Sigmoid colon (tissue), 7 donors: ENCODE measurements around the gene TNKS2. TPM values are rescaled to one million over a fixed set of nuclear protein-coding genes. Genes with fewer than 3 reads are reported as not detected.
"Not testable (repeated sequence)": the region's sequence is repeated elsewhere in the genome, so short reads cannot be mapped to it uniquely, and the experiment has no call there.

Experiments used
- DNase-seq: peaks from one replicate; pipeline ENCODE4 v3.0.0-alpha.2; 2019
- H3K27ac ChIP-seq, 4 donors: fragments of 200-600 bp; sonication (generic); one replicate each; pipeline ENCODE4 v1.5.1; 2016 to 2019; ENCODE audit warnings: mild to moderate bottlenecking in 1 of 4
- H3K27me3 ChIP-seq, 3 donors: fragments of 200-600 bp; sonication (generic); one replicate each; pipeline ENCODE4 v1.5.1; 2019; ENCODE audit warnings: mild to moderate bottlenecking in 1 of 3
- H3K36me3 ChIP-seq, 4 donors: fragments of 200-600 bp; sonication (generic); one replicate each; pipeline ENCODE4 v1.5.1; 2016 to 2019
- H3K4me1 ChIP-seq, 4 donors: fragments of 200-600 bp; sonication (generic); one replicate each; pipeline ENCODE4 v1.5.1; 2017 to 2019
- H3K4me3 ChIP-seq, 4 donors: fragments of 200-600 bp; sonication (generic); one replicate each; pipeline ENCODE4 v1.5.1; 2017 to 2019; ENCODE audit warnings: mild to moderate bottlenecking in 2 of 4, moderate library complexity in 1 of 4
- H3K9me3 ChIP-seq, 4 donors: fragments of 200-600 bp in 3 of 4; sonication (generic) in 3 of 4; one replicate each; pipeline versions ENCODE4 v1.5.1 to v1.6.1; 2013 to 2019
- EP300 ChIP-seq, 4 donors: sonication (generic); formaldehyde crosslinking; IDR thresholded peaks; one replicate each; pipeline ENCODE4 v1.6.1; 2017; ENCODE audit warnings: antibody characterized with exemption in 4 of 4
- POLR2A ChIP-seq, 2 donors: fragments of 450-650 bp; IDR thresholded peaks; one replicate each; pipeline ENCODE4 v1.6.1; 2016; ENCODE audit warnings: antibody characterized with exemption in 2 of 2, mild to moderate bottlenecking in 2 of 2, moderate library complexity in 2 of 2
- POLR2AphosphoS5 ChIP-seq, 4 donors: sonication (generic); formaldehyde crosslinking; IDR thresholded peaks; one replicate each; pipeline ENCODE4 v1.6.1; 2017; ENCODE audit warnings: antibody characterized with exemption in 4 of 4
- WGBS, 2 donors: extraction: QIAGEN DNeasy Blood & Tissue Kit; methylation state at CpG; one replicate each; pipeline ENCODE4 v1.1.7; 2013; 5-methylcytosine and 5-hydroxymethylcytosine counted together
- intact Hi-C: fragments of 100-400 bp; cut with DNase I; formaldehyde crosslinking; loops from one replicate; pipeline ENCODE4 v1.15.1; 2023
- polyA plus RNA-seq, 3 donors: library from polyadenylated mRNA; stranded (reverse); fragments of 200-250 nt; gene quantifications; one replicate each; pipeline ENCODE4 v1.2.3, GENCODE V29; 2013
- total RNA-seq, 4 donors: library from RNA; depleted of rRNA; stranded (reverse); fragments of >200 nt; gene quantifications; one replicate each; pipeline ENCODE4 v1.1.0, GENCODE V29; 2016
- TF ChIP-seq, protein P1 (sequence below), 4 experiments: fragments of 450-650 bp in 3 of 4; fragments of 200-600 bp in 1 of 4; IDR thresholded peaks; one replicate each; pipeline ENCODE4 v1.5.1; 2016 to 2019; ENCODE audit warnings: antibody characterized with exemption in 4 of 4, mild to moderate bottlenecking in 3 of 4, moderate library complexity in 2 of 4
- donor health status: healthy with polysubstance abuse.
- donor health status: Bipolar disorder and iron deficiency.
- donor health status: healthy.

Gene TNKS2
- total and polyA plus RNA-seq, 7 donors = 9.0 to 46.7 (median 37.4) TPM

GRCh38 chr10:91887272-91888076, 89.2 kb downstream of the TNKS2 start:
- peak overlapping the region; percentile 37 to 63 (median 55) for H3K4me3 ChIP-seq
- H3K4me1 ChIP-seq = peaks cover 0 to 34% (median 24%) of the 10 kb centered on the region in 4 donors
- intact Hi-C loops = no loop called here
- H3K27me3 ChIP-seq = no peaks in the 10 kb centered on the region
- DNase-seq = peak; percentile 66
- 1% methylated on average over 59 of the region's 59 CpGs for WGBS, 2 donors
- H3K27ac ChIP-seq = peak overlapping the region in 1 of 4 donors; percentile 44
- no peaks in the 10 kb centered on the region for H3K36me3 ChIP-seq
- TF ChIP-seq POLR2A (IDR thresholded peaks at IDR 0.05) (no peak), POLR2AphosphoS5 (IDR thresholded peaks at IDR 0.05) (no peak), EP300 (IDR thresholded peaks at IDR 0.05) (no peak)
- TF ChIP-seq, protein P1, sequence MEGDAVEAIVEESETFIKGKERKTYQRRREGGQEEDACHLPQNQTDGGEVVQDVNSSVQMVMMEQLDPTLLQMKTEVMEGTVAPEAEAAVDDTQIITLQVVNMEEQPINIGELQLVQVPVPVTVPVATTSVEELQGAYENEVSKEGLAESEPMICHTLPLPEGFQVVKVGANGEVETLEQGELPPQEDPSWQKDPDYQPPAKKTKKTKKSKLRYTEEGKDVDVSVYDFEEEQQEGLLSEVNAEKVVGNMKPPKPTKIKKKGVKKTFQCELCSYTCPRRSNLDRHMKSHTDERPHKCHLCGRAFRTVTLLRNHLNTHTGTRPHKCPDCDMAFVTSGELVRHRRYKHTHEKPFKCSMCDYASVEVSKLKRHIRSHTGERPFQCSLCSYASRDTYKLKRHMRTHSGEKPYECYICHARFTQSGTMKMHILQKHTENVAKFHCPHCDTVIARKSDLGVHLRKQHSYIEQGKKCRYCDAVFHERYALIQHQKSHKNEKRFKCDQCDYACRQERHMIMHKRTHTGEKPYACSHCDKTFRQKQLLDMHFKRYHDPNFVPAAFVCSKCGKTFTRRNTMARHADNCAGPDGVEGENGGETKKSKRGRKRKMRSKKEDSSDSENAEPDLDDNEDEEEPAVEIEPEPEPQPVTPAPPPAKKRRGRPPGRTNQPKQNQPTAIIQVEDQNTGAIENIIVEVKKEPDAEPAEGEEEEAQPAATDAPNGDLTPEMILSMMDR (IDR thresholded peaks at IDR 0.05) = no peak
- H3K9me3 ChIP-seq = no peaks in the 10 kb centered on the region

- Histone ChIP-seq H3K27me3 (no peaks in the 10 kb centered on the region), H3K9me3 (no peaks in the 10 kb centered on the region), H3K36me3 (no peaks in the 10 kb centered on the region), H3K4me1 (peaks cover 0 to 15% (median 11%) of the 10 kb centered on the region in 4 donors), H3K27ac (no peak overlapping the region), H3K4me3 (no peak overlapping the region)
- DNase-seq = no peak
- intact Hi-C loops = no loop called here
- TF ChIP-seq POLR2AphosphoS5 (IDR thresholded peaks at IDR 0.05) (no peak), POLR2A (IDR thresholded peaks at IDR 0.05) (no peak), EP300 (IDR thresholded peaks at IDR 0.05) (no peak)
- TF ChIP-seq, protein P1 (IDR thresholded peaks at IDR 0.05) = no peak
- WGBS, 2 donors = 90 to 92% methylated on average over 1 of the region's 1 CpG
Observed at GRCh38 chr10:91891125-91892001, 93.1 kb downstream of the TNKS2 start.

GRCh38 chr10:91893051-91893450, 94.8 kb downstream of the TNKS2 start:
- H3K36me3 ChIP-seq = no peaks in the 10 kb centered on the region
- TF ChIP-seq POLR2AphosphoS5 (IDR thresholded peaks at IDR 0.05) (no peak), POLR2A (IDR thresholded peaks at IDR 0.05) (no peak), EP300 (IDR thresholded peaks at IDR 0.05) (no peak)
- TF ChIP-seq, protein P1 (IDR thresholded peaks at IDR 0.05) = no peak
- H3K4me1 ChIP-seq = peaks cover 0 to 2% (median under 1%) of the 10 kb centered on the region in 4 donors
- WGBS, 2 donors = 95 to 98% methylated on average over 2 of the region's 2 CpGs
- H3K4me3 ChIP-seq = no peak overlapping the region
- no peak overlapping the region for H3K27ac ChIP-seq
- intact Hi-C loops = no loop called here
- no peaks in the 10 kb centered on the region for H3K9me3 ChIP-seq
- DNase-seq = no peak
- no peaks in the 10 kb centered on the region for H3K27me3 ChIP-seq

DNA sequence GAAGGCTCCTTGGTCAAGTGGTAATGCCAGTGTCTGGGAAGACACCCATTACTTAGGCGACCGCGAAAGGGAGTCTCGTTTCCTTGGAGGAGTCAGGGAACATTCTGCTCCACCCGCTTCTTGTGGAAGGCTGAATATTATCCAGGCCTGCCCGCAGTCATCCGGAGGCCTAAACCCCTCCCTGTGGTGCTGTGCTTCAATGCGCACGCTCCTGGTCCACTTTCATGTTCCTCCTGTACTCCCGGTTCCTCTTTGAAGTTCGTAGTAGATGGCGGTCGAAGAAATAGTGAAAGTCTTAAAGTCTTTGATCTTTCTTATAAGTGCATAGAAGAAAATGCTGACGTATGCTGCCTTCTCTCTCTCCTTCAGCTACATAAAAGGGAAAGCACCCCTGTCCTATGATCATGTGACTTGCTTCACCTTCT, 96.0 kb downstream of the TNKS2 start:
- DNase-seq, H3K4me1 ChIP-seq, H3K9me3 ChIP-seq, intact Hi-C loops, H3K27me3 ChIP-seq, H3K4me3 ChIP-seq, H3K27ac ChIP-seq, H3K36me3 ChIP-seq: not testable (repeated sequence)
- WGBS, 2 donors = 84 to 91% methylated on average over 14 of the region's 14 CpGs

GRCh38 chr10:91896212-91896756, 98.1 kb downstream of the TNKS2 start:
- 91 to 92% methylated on average over 3 of the region's 3 CpGs for WGBS, 2 donors
- no peak overlapping the region for H3K4me3 ChIP-seq
- H3K36me3 ChIP-seq = no peaks in the 10 kb centered on the region
- intact Hi-C loops = no loop called here
- H3K4me1 ChIP-seq = no peaks in the 10 kb centered on the region
- H3K27ac ChIP-seq = no peak overlapping the region
- DNase-seq = no peak
- no peaks in the 10 kb centered on the region for H3K9me3 ChIP-seq
- H3K27me3 ChIP-seq = no peaks in the 10 kb centered on the region
- TF ChIP-seq, protein P1 (IDR thresholded peaks at IDR 0.05) = no peak
- no peak for TF ChIP-seq POLR2AphosphoS5 (IDR thresholded peaks at IDR 0.05)
